HG03108 (cell line): ENCODE results near the gene PCK1.

Experiments used
- ATAC-seq: cut with Tn5 transposase; IDR thresholded peaks from one replicate; pipeline ENCODE4 v1.9.1; 2021; ENCODE audit warnings: moderate library complexity; ENCODE audit not compliant: unreplicated experiment

PCK1 gene

GRCh38 chr20:57536120-57536708 is 24.7 kb upstream of the PCK1 start:
- no peak for ATAC-seq

DNA sequence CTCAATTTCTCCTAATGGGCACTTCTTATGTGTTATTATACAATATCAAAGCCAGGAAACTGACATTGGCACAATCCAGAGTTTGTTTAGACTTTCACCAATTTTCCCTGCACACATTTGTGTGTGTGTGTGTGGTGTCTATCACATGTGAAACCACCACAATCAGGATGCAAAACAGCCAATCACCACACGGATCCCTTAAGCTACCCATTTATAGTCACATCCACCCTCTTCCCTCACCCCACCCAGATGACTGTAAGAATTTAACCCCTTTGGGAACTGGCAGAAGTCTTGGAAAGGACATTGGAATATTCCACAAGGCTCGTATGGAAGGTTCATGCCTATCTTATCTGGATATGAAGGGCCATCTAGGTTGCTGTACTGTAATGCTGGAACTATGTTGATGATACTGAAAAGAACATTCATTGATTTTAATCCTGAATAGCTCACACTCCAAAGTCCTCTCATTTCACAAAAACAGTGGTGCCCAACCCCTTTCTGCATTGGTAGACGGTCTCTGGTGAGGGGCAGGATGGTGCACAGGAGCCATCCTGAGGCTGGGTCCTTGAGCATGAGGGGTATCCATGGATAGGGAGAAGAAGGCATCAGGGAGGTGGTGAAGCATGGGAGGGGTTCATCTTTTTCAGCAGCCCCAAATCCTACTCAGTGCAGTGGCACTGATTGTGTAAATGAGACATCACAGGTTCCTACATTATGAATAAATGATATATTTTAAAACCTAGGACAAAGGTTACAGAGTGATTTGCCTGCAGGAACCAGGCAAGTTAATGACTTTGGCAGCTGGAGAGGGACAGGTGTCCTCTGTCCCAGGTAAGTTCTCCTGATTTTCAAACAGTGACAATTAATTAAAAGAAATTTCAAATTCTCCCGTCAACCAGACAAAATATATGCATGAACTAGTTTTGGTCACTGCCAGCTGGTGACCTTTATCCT is 23.9 kb upstream of the PCK1 start:
- no peak for ATAC-seq

DNA sequence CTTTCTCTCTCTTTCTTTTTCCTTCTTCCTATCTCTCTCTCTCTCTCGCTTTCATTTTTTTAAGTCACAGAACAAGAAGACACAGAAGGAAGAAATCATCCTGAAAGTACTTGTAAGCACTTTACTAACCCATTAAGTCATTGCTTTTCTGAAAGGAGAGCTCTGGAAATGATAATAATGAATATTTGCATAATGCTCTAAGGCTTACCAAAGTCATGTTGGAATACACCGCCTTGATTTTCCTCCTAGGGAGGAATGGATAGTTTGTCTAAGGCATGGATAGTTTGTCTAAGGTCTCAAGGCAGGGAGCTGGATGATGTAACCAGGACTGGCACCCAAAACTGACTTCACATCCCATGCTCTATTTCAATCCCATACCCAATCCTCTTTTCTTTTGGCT is 23.1 kb upstream of the PCK1 start:
- no peak for ATAC-seq

GRCh38 chr20:57539889-57540288 is 21.0 kb upstream of the PCK1 start:
- no peak for ATAC-seq

DNA sequence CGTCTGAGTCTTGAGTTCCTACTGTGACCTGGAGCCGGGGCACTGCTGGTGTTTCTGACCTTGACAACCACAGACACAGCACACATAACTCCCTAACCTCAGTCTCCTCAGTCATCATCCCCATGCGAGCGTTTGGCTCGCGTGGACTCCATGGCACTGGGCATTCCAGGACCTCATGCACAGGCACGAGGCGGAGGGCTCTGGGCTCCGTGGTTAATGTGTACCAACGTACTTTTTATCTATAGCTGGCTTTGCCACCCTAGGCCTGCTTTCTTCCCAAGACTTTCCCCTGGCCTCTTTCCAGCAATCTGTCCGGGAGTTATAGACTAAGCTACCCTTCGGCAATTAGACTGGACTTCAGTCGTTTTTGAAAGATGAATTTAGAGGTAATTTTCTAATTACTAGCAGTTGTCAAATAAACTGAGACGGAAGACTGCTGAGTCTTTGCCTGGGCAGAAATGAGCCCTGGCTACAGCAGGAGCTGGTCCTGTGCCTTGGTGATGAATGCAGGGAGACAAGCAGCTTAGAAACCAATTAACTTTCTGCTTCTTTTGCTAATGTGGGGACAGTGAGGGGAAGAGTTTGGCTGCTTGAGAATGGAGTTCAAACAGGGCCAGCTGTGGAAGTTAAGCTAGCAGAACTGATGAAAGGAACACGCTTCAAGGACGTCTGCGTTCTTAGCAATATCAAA is 19.9 kb upstream of the PCK1 start:
- ATAC-seq, result no peak

GRCh38 chr20:57543754-57544153 is 17.2 kb upstream of the PCK1 start:
- no peak for ATAC-seq

DNA sequence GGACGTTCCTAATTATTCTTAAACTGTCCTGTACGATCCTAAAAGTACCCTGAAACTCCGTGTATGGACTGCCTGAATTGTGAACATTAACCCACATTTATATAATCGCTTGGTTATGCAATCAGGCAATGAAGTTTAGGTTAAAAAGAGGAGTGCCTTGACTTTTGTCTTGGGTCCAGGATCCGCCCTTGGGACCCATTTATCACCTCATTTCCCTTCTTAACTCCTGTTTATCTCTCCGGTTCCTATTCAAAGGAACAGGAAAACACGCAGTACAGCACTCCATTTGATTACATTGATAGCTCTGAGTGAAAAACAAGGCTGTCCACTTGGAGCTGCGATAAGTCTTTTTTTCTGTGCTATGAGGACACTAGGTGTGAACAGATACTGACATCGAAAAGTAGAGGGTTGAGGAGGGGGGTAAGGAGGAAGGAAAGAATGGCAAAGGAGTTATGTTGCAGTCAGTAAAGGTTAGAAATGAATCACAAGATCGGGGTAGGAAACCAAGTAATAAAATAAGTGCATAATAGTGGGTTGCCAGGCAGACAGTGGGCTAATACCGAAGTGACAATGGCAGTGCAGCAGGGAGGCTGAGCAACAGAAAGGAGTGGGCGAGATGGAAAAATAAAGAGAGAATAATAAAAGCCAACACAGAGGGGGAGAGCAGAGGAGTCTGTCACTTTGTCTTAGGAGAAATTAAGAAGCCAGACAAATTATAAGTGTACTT is 15.9 kb upstream of the PCK1 start:
- ATAC-seq, result no peak

DNA sequence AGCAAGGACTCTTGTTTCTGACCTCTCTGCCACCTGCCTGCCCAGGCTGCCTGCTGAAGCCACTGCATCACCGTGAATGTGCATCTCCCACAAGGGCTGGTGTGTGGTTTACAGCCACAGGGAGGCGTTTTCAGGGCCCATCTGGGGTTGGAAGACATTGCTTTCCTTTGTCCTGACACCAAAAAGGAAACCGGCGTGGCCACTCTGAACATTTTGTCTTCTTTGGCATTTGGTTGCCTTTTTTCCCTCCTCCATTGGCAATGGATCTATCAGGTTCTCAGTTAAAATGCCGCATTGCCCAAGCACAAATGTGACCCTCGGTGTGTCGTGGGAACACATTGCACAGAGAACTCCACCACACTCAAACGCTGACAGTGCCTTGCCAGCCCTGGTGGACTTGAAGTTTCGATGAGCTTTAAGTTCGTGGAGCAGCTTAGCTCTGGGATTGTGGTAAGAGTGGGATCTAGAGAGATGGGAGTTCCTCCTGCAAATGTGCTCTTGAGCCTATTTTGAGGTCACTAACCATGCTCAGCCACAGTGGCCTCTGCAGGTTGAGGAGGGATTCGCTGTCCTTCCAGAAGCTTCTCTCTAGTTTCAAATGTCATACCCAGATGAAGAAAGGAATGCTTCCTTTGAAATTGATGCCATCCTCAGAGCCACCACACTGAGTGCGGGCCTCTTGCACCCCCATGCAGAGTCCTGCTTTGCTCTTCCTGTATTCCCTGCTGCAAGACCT is 14.8 kb upstream of the PCK1 start:
- ATAC-seq, result no peak

DNA sequence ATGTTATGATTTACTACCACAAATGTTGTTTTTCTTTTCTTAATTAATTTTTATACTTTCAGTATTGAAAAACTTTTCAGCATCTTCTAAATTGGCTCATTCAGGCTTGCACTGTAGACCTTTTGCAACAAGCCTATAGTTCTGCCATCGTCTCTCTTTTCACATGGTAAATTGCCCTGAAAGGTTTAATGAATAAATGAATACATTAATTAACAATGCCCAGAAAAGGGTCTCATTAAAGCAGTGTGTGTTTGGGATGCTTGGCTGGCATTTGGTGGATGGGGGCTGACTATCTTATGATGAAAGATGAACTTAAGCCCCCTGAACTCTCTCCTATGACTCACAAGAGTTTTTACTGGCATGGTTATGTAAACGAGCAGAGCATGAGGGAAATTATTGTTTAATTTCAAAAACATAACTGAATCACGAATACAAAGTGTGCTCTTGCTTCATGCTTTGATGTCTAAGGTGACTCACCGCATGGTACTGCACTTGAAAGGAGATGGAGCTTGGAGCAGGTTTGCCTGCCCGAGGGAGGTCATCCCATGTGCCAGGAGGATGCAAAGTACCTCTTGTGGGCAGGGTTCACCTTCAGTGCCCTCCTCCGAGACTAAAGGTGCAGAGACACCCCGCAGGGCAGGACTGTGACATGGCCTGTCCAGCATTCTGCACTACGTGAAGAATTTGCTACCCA is 13.8 kb upstream of the PCK1 start:
- no peak for ATAC-seq

DNA sequence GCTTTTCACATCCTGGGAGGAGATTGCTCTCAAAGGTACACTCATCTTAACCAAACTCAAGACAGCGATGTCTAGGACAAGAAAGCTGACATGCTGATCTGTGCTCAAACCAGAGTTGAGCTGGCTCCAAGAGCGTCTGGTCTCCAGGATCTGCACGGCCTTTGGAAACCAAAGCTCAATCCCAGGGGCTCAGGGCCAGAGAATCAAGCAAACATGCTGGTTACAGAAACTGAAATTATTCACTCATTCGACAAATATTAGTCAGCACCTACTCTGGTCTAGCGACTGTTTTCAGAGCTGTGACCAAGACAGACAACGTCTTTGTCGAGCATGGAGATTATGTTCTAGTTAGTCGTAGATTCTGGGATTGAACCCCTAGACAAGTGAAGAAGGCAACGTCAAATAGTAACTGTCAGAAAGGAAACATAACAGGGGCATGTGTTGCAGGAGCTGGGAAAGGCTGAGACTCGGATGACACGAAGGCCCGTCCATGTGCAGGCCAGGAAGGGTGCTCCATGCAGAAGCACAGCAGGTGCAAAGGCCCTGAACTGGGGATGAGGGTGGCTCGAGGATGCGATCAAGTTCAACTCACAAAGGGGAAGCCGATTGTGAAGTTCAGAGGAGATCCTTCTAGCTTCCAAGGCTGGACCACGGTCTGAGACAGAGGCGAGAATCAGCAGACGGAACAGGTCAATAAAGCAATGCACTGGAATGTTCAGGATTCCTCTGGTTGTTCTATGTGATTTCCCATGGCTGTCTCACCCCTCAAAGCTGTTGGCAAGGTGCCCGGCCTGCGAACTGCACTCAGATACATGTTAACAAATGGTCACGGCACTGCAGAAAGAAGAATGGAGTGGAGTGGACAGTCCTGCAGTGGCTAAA is 12.5 kb upstream of the PCK1 start:
- no peak for ATAC-seq

- ATAC-seq, result no peak
These were observed 8.4 kb upstream of the PCK1 start for GRCh38 chr20:57552471-57552870.

DNA sequence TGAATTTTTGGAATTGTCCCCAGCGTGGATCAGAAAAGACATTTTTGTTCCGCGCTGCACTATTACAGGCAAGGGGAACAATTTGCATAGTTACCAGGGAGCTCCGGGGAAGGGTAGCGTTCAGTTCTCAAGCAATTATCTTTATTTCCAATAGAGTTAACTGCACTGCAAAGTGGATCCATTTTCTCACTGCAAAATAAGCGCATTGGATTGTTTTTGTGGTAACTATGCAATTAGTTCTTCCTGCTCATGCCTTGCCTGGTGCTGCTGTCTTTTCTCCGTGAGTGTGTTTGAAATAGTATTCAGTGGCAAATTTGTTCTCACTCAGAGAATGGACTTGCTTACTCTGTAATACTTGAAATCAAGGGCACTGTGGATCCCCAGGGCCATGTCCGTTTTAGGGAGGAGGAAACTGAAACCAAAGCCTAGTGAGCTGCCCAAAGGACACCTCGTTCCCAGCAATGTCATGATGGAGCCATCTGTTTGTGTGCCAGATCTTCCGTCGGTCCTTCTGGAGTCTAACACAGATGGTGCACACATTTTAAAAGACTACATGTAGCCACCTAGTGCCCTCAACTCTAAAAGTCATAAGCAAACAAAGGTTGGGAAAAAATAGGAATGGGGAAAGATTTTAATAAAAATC is 7.4 kb upstream of the PCK1 start:
- no peak for ATAC-seq

DNA sequence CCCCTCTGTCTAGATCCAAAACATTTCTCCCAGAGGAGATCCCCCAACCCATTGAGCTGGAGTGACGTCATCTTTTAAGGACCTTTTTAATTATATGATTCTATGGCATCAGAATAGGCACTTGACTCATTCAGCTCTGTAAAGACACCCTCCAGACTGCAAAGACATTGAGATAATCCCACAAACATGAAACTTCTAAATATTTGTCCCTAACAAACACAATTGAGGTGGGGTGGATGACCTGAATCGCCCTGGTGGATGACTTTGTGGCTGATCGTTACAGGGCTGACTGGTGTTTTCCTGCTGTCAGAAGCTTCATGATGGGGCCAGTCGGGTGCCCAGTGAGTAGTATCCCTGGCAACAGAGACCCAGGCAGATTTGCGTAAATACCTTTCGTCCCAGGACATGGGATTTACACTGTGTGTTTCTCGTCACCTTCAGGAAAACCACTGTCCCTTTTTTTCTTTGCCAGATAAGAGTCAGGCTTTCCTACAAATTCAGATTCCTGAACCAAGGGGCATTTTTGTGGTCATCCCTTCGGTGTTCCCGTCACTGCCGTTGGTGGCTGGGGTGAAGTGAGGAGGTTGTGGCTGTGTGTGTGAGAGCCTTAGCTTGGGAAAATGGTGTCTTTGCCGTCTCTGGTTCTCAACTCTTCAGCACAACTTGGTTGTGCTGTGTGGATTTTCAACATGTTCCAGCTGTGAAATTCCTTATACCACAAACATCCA is 5.3 kb upstream of the PCK1 start:
- no peak for ATAC-seq

DNA sequence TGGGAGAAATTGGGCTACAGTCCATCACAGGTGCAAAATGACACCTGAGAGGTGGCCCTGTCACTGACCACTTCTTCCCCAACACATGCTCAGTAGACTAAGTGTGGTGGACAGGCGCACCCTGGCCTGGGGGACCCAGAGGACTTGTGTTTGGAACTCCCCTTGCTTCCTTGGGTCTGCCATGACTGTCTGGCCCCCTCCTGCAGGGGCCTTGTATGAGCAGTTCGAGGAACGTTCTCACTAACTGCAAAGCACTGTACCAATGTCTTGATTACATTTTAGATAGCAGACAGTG is 4.0 kb upstream of the PCK1 start:
- ATAC-seq, result no peak

GRCh38 chr20:57557926-57558613 is 2.8 kb upstream of the PCK1 start:
- ATAC-seq, result no peak

DNA sequence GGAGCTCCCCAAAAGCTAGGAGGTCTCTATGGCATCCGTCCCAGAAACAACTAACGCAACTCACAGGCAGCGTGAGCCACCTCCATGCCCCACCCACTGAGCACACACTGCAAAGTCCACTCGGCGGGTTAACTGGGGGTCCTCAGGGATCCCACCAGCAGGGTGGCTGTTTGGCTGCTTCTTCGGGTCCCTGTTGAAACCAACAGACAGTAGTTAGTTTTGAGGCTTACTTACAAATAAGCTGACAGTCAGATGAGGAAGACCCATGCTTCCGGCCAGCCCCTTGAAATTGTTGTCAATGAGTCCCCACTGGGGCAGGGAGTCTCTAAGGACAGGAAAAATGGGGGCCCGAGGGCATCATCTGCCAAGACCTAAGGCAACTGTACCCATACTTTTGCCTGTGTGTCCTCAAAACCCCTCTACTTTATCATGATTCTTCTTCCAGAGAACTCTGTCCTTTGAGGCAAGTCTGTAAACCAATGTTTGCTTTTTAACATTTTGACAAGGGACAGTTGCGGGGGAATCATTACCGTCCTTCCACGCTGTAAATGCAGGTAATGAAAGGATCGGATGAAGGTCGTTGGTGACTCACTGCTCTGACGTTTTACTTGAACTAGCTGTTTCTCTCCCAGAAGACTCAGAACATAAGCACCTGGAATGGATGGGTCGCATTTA is 2.2 kb upstream of the PCK1 start:
- no peak for ATAC-seq

DNA sequence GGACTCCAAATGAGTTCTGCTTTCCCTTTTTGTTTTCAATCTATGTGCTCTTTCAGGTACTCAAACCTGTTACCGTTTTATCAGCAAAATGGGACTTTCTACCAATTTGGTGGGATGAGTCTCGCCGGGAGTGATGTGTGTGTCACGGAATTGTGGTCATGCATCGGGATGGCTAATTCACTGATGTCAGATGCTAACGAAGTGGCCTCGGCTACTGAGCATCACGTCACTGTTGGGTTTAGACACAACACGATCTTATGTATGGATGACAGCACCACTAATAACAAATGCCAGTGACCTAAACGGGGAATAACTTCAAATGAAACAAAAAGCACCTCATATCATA is 1.6 kb upstream of the PCK1 start:
- ATAC-seq, result no peak
